Neural cell (in vitro differentiated cells): Measurements from ENCODE around the gene RTP5.

ENCODE experiments used
- EP300 ChIP-seq: fragments of 450-650 bp; conservative IDR thresholded peaks from 2 replicates; pipeline ENCODE4 v1.6.1; 2014; ENCODE audit warnings: antibody characterized with exemption, mild to moderate bottlenecking, moderate library complexity; ENCODE audit not compliant: poor library complexity, severe bottlenecking
- POLR2AphosphoS5 ChIP-seq: IDR thresholded peaks from 2 replicates; pipeline ENCODE4 v1.6.1; 2012
- TF ChIP-seq, protein P1 (sequence below): fragments of 450-650 bp; IDR thresholded peaks from 2 replicates; pipeline ENCODE4 v1.5.1; 2014; ENCODE audit warnings: antibody characterized with exemption, mild to moderate bottlenecking, moderate library complexity; ENCODE audit not compliant: poor library complexity, severe bottlenecking

- TF ChIP-seq POLR2AphosphoS5 (no peak), EP300 (no peak)
- TF ChIP-seq, protein P1, sequence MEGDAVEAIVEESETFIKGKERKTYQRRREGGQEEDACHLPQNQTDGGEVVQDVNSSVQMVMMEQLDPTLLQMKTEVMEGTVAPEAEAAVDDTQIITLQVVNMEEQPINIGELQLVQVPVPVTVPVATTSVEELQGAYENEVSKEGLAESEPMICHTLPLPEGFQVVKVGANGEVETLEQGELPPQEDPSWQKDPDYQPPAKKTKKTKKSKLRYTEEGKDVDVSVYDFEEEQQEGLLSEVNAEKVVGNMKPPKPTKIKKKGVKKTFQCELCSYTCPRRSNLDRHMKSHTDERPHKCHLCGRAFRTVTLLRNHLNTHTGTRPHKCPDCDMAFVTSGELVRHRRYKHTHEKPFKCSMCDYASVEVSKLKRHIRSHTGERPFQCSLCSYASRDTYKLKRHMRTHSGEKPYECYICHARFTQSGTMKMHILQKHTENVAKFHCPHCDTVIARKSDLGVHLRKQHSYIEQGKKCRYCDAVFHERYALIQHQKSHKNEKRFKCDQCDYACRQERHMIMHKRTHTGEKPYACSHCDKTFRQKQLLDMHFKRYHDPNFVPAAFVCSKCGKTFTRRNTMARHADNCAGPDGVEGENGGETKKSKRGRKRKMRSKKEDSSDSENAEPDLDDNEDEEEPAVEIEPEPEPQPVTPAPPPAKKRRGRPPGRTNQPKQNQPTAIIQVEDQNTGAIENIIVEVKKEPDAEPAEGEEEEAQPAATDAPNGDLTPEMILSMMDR, result no peak
Observed at GRCh38 chr2:241891315-241891987, 21.9 kb downstream of the RTP5 start.
